Measurements from ENCODE around the gene THRSP.
"Not testable (repeated sequence)": the region's sequence is repeated elsewhere in the genome, so short reads cannot be mapped to it uniquely, and the experiment has no call there.

THRSP gene

DNA sequence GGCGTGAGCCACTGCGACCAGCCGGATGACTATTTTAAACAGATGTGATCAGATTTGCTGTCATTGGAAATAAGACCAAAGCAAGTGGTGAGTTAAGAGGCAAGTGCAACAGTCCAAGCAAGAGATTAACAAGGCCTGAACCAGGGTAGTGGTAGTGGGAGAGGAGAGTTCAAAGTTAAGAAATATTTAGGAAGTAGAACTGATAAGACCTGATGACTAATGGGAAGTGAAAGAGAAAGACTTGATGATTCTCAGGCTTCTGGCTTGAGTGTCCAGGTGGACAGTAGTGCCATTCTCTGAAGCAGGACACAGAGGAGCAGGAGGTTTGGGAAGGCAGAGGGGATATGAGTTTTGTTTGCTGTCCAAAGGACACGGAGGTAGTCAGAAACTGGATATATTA lies 8.8 kb downstream of the THRSP start:
- peaks cover 60% of the 10 kb centered on the region for H3K36me3 Mint-ChIP-seq (ENCODE audit: low read depth)
- no peak overlapping the region for H3K4me3 Mint-ChIP-seq
- no peak overlapping the region for H3K27ac Mint-ChIP-seq
- H3K4me1 Mint-ChIP-seq, result peaks cover 11% of the 10 kb centered on the region
- TF ChIP-seq, protein P1, sequence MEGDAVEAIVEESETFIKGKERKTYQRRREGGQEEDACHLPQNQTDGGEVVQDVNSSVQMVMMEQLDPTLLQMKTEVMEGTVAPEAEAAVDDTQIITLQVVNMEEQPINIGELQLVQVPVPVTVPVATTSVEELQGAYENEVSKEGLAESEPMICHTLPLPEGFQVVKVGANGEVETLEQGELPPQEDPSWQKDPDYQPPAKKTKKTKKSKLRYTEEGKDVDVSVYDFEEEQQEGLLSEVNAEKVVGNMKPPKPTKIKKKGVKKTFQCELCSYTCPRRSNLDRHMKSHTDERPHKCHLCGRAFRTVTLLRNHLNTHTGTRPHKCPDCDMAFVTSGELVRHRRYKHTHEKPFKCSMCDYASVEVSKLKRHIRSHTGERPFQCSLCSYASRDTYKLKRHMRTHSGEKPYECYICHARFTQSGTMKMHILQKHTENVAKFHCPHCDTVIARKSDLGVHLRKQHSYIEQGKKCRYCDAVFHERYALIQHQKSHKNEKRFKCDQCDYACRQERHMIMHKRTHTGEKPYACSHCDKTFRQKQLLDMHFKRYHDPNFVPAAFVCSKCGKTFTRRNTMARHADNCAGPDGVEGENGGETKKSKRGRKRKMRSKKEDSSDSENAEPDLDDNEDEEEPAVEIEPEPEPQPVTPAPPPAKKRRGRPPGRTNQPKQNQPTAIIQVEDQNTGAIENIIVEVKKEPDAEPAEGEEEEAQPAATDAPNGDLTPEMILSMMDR (IDR thresholded peaks at IDR 0.05; ENCODE audit: unreplicated experiment in 3 of 3), result no peak
- no peaks in the 10 kb centered on the region for H3K27me3 Mint-ChIP-seq (ENCODE audit: low read depth)
- H3K9me3 Mint-ChIP-seq, result no peaks in the 10 kb centered on the region

GRCh38 chr11:78074756-78075155 lies 11.1 kb downstream of the THRSP start:
- Mint-ChIP-seq H3K36me3 (ENCODE audit: low read depth) (peaks cover 47% of the 10 kb centered on the region), H3K27me3 (ENCODE audit: low read depth) (no peaks in the 10 kb centered on the region), H3K27ac (no peak overlapping the region), H3K4me1 (peaks cover 16% of the 10 kb centered on the region), H3K9me3 (no peaks in the 10 kb centered on the region), H3K4me3 (no peak overlapping the region)
- TF ChIP-seq, protein P1 (IDR thresholded peaks at IDR 0.05; ENCODE audit: unreplicated experiment in 3 of 3), result no peak

DNA sequence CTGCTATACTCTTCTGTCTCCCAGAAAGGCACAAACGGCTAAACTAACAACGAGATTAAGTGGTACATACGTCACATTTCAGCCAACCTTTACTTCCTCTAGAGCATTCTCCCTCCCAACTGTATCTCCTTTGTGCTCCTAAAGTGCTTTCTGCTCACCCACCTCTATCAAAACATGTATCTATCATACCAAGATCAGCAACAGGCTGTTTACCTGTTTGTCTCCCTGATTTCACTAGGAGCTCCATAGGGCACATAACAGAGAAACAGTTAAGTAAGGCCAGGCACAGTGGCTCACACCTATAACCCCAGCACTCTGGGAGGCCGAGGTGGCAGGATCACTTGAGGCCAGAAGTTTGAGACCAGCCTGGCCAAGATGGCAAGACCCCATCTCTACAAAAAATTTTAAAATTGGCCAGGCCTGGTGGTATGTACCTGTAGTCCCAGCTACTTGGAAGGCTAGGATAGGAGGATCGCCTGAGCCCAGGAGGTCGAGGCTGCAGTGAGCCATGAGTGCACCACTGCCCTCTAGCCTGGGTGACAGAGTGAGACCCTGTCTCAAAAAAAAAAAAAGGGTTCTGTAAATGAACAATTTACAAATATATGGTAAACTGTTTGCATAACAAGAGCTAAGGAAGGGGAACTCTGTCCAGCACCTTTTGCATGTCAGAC lies 13.2 kb downstream of the THRSP start:
- Mint-ChIP-seq H3K9me3 (no peaks in the 10 kb centered on the region), H3K36me3 (ENCODE audit: low read depth) (peaks cover 29% of the 10 kb centered on the region), H3K27ac (no peak overlapping the region), H3K27me3 (ENCODE audit: low read depth) (no peaks in the 10 kb centered on the region), H3K4me1 (peaks cover 16% of the 10 kb centered on the region), H3K4me3 (peak overlapping the region; percentile 6 to 35 (median 10))
- TF ChIP-seq, protein P1 (IDR thresholded peaks at IDR 0.05; ENCODE audit: unreplicated experiment in 3 of 3), result no peak

GRCh38 chr11:78077592-78077991 lies 13.9 kb downstream of the THRSP start:
- H3K27me3 Mint-ChIP-seq (ENCODE audit: low read depth); H3K9me3 Mint-ChIP-seq: not testable (repeated sequence)
- Mint-ChIP-seq H3K36me3 (ENCODE audit: low read depth) (peaks cover 24% of the 10 kb centered on the region), H3K27ac (peak overlapping the region; percentile 67 to 97 (median 68)), H3K4me3 (peak overlapping the region; percentile 91 to 97 (median 95)), H3K4me1 (peaks cover 16% of the 10 kb centered on the region)

DNA sequence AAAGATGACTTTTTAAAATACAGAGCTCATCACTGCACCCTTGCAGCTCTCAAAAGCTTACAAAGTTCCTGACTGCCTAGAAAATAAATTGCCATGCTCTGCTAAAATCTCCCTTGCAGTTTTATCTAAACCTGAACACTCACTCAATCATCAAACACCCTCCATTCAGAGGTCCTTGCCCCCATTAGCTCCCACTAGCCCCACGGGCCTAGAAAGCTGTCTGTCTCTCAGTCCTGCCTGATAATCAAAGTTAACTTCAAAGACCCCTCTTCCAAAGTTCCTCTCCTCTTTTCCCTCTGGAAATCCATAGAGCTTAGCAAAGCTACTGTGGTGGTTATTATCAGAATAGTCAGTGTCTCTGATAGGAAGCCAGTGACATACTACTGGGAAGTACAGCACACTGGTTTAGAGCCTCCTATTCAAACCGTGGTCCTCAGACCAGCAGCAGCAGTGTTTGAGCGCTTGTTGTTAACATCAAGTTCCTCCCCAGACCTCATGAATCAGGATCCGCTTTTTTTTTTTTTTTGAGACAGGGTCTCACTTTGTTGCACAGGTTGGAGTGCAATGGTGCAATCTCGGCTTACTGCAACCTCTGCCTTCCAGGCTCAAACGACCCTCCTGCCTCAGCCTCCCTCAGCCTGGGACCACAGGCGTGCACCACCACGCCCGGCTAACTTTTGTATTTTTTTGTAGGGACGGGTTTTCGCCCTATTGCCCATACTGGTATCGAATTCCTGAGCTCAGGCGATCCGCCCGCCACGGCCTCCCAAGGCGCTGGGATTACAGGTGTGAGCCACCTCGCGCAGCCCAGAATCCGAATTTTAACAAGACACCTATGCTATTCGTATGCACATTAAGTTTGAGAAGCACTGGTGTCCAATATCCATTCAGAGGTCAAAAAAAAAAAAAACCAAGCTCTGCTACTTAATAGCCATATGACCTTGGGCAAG lies 14.8 kb downstream of the THRSP start:
- no peaks in the 10 kb centered on the region for H3K9me3 Mint-ChIP-seq
- H3K4me3 Mint-ChIP-seq, result peak overlapping the region; percentile 91 to 97 (median 95)

More for the DNA sequence above, 14.8 kb downstream of the THRSP start:
- Mint-ChIP-seq H3K27me3 (ENCODE audit: low read depth) (no peaks in the 10 kb centered on the region), H3K27ac (peak overlapping the region; percentile 97 to 98 (median 97)), H3K4me1 (peaks cover 16% of the 10 kb centered on the region), H3K36me3 (ENCODE audit: low read depth) (peaks cover 21% of the 10 kb centered on the region)
- TF ChIP-seq, protein P1 (IDR thresholded peaks at IDR 0.05; ENCODE audit: unreplicated experiment in 3 of 3), result no peak

All from nephron (organoid).